ENCODE results near the gene CLCN2. TPM values are rescaled to one million over a fixed set of nuclear protein-coding genes. Genes with fewer than 3 reads are reported as not detected.

Gene CLCN2
- total RNA-seq, 1 experiment from 2014 or later = 4.5 TPM

GRCh38 chr3:184339001-184339400 lies 22.4 kb downstream of the CLCN2 start:
- Mint-ChIP-seq H3K4me3 (ENCODE audit: unreplicated experiment) (no peak overlapping the region), H3K36me3 (ENCODE audit: insufficient read depth, unreplicated experiment) (peaks cover 29% of the 10 kb centered on the region), H3K4me1 (ENCODE audit: insufficient read depth, unreplicated experiment) (peaks cover 28% of the 10 kb centered on the region), H3K27me3 (ENCODE audit: insufficient read depth, unreplicated experiment) (no peaks in the 10 kb centered on the region), H3K9me3 (ENCODE audit: unreplicated experiment) (no peaks in the 10 kb centered on the region), H3K27ac (ENCODE audit: low read depth, unreplicated experiment) (no peak overlapping the region)
- no TSS peak for BruUV-seq (replicated peaks)
- ChIA-PET CTCF (interaction anchor here (1.2 to 2.0 kb wide), 2 partner anchors 16 to 33 kb away, joined by 3 to 8 read pairs; no protein-coding TSS in a partner anchor), POLR2A (interaction anchor here (0.6 kb wide), 1 partner anchor 23 kb away, joined by 3 read pairs; no protein-coding TSS in a partner anchor)
- intact Hi-C loops (cut with micrococcal nuclease) = no loop called here
- no peak for DNase-seq (ENCODE audit: unreplicated experiment)
- no peak for TF ChIP-seq CTCF (IDR thresholded peaks at IDR 0.05; ENCODE audit: unreplicated experiment)

DNA sequence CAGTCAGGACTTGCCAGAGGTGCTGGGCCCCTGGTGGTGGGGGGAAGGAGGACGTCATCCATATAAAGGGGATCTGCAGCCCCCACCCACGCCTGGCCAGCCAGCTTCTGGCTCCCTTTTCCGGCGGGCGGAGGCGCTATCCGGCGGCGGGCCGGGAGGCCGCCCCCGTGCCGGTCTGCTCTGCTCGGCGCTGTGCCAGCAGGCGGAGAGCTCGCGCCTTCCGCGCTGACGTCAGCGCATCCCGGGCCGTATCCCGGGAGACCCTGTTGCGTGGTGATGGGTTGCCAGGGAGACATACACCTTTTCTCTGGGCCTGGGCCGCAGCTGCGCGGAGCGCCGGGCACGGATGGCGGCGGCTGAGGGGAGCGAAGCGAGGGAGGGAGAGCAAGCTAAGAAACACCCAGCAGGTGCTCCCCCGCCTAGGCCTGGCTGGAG lies 22.9 kb downstream of the CLCN2 start:
- Mint-ChIP-seq H3K27me3 (ENCODE audit: insufficient read depth, unreplicated experiment) (no peaks in the 10 kb centered on the region), H3K27ac (ENCODE audit: low read depth, unreplicated experiment) (no peak overlapping the region), H3K9me3 (ENCODE audit: unreplicated experiment) (no peaks in the 10 kb centered on the region), H3K36me3 (ENCODE audit: insufficient read depth, unreplicated experiment) (peaks cover 29% of the 10 kb centered on the region), H3K4me1 (ENCODE audit: insufficient read depth, unreplicated experiment) (peaks cover 33% of the 10 kb centered on the region), H3K4me3 (ENCODE audit: unreplicated experiment) (no peak overlapping the region)
- ChIA-PET CTCF (interaction anchor here (1.2 to 2.0 kb wide), 2 partner anchors 16 to 33 kb away, joined by 3 to 8 read pairs; no protein-coding TSS in a partner anchor), POLR2A (interaction anchor here (0.6 to 2.0 kb wide), 2 partner anchors 22 to 24 kb away, joined by 3 to 4 read pairs; no protein-coding TSS in a partner anchor)
- BruUV-seq (replicated peaks) = no TSS peak
- no peak for DNase-seq (ENCODE audit: unreplicated experiment)
- intact Hi-C loops (cut with micrococcal nuclease) = no loop called here
- TF ChIP-seq CTCF (IDR thresholded peaks at IDR 0.05; ENCODE audit: unreplicated experiment) = no peak

DNA sequence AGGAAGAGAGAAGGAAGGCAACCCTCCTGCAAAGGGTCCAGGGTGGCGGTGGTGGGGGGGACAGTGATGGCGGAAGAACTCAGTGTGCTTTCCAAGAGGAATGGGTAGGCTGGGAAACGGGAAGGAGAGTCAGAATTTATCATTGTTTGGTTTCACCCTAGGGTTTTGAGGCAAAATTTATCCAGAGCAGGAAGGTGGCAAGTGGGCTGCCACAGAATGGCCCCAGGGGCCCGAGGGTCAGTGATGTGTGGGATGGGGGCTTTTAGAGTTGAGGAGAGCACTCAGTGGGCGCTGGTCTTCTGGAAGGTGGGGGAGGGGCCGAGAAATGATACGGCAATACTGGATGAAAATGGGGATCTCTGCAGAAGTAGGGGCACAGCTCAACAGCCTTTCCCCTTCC lies 23.4 kb downstream of the CLCN2 start:
- Mint-ChIP-seq H3K4me1 (ENCODE audit: insufficient read depth, unreplicated experiment) (peaks cover 38% of the 10 kb centered on the region), H3K4me3 (ENCODE audit: unreplicated experiment) (no peak overlapping the region), H3K36me3 (ENCODE audit: insufficient read depth, unreplicated experiment) (peaks cover 33% of the 10 kb centered on the region), H3K9me3 (ENCODE audit: unreplicated experiment) (no peaks in the 10 kb centered on the region), H3K27me3 (ENCODE audit: insufficient read depth, unreplicated experiment) (no peaks in the 10 kb centered on the region), H3K27ac (ENCODE audit: low read depth, unreplicated experiment) (no peak overlapping the region)
- POLR2A ChIA-PET = interaction anchor here (1.1 to 2.0 kb wide), 5 partner anchors 11 to 34 kb away, joined by 3 to 8 read pairs (median 3); no protein-coding TSS in a partner anchor
- intact Hi-C loops (cut with micrococcal nuclease) = no loop called here
- DNase-seq (ENCODE audit: unreplicated experiment) = no peak
- CTCF ChIA-PET = interaction anchor here (2.0 kb wide), 1 partner anchor 17 kb away, joined by 8 read pairs; no protein-coding TSS in a partner anchor
- no peak for TF ChIP-seq CTCF (IDR thresholded peaks at IDR 0.05; ENCODE audit: unreplicated experiment)
- BruUV-seq (replicated peaks) = no TSS peak

GRCh38 chr3:184337399-184337714 lies 24.0 kb downstream of the CLCN2 start, which contains the start of gene FAM131A:
FAM131A (plus strand) TSS chr3:184337600; CDS start chr3:184337631, 31 bp downstream.
- CTCF ChIA-PET = interaction anchor here (1.2 to 1.4 kb wide), 2 partner anchors 16 to 25 kb away, joined by 3 to 5 read pairs; partner anchors contain the start of genes CLCN2 and POLR2H
- H3K27ac Mint-ChIP-seq (ENCODE audit: low read depth, unreplicated experiment) = peak within 1 kb of the TSS; percentile 89
- intact Hi-C loops (cut with micrococcal nuclease) = no loop called here
- no peak for DNase-seq (ENCODE audit: unreplicated experiment)
- no peaks in the 10 kb centered on the region for H3K9me3 Mint-ChIP-seq (ENCODE audit: unreplicated experiment)
- no peaks in the 10 kb centered on the region for H3K27me3 Mint-ChIP-seq (ENCODE audit: insufficient read depth, unreplicated experiment)
- peaks cover 44% of the 10 kb centered on the region for H3K4me1 Mint-ChIP-seq (ENCODE audit: insufficient read depth, unreplicated experiment)
- H3K36me3 Mint-ChIP-seq (ENCODE audit: insufficient read depth, unreplicated experiment) = peaks cover 40% of the 10 kb centered on the region
- BruUV-seq (replicated peaks) = no TSS peak
- POLR2A ChIA-PET = interaction anchor here (0.7 to 2.0 kb wide), 6 partner anchors 11 to 34 kb away, joined by 3 to 8 read pairs (median 3); no protein-coding TSS in a partner anchor
- H3K4me3 Mint-ChIP-seq (ENCODE audit: unreplicated experiment) = peak within 1 kb of the TSS; percentile 84
- no peak for TF ChIP-seq CTCF (IDR thresholded peaks at IDR 0.05; ENCODE audit: unreplicated experiment)
